HFFc6 (cell line): ENCODE results near the gene KCNMA1. TPM values are rescaled to one million over a fixed set of nuclear protein-coding genes. Genes with fewer than 3 reads are reported as not detected.

Experiments
- DNase-seq: peaks from one replicate; pipeline ENCODE4 v3.0.0-alpha.2; 2018
- H3K27ac Mint-ChIP-seq: 2 replicates; pipeline ENCODE4 v1.8.0; 2020; ENCODE audit warnings: mild to moderate bottlenecking, mixed read lengths
- H3K27me3 Mint-ChIP-seq: 2 replicates; pipeline ENCODE4 v1.8.0; 2021; ENCODE audit warnings: mild to moderate bottlenecking, moderate library complexity, mixed read lengths; ENCODE audit not compliant: insufficient read depth
- H3K36me3 Mint-ChIP-seq: 2 replicates; pipeline ENCODE4 v1.8.0; 2021; ENCODE audit warnings: low read depth, mixed read lengths
- H3K4me1 Mint-ChIP-seq: 2 replicates; pipeline ENCODE4 v1.8.0; 2020; ENCODE audit warnings: low read depth, mixed read lengths
- H3K4me3 Mint-ChIP-seq: 2 replicates; pipeline ENCODE4 v1.8.0; 2020; ENCODE audit warnings: mild to moderate bottlenecking, moderate library complexity, mixed read lengths
- H3K9me3 Mint-ChIP-seq: 2 replicates; pipeline ENCODE4 v1.8.0; 2020; ENCODE audit warnings: mild to moderate bottlenecking, mixed read lengths
- CTCF ChIP-seq: fragments of 200-600 bp; sonication (generic); IDR thresholded peaks from 2 replicates; pipeline ENCODE4 v1.5.0; 2021; ENCODE audit warnings: antibody characterized with exemption, mild to moderate bottlenecking
- total RNA-seq, 6 experiments: library from RNA; stranded (reverse); fragmentation: NEBNext Ultra II Directional; extraction: Animal tissue kit (Norgen Biotek cat#: 25700); gene quantifications; 2 replicates in 1 of 6; 3 replicates in 5 of 6; pipeline ENCODE4 v1.2.3, GENCODE V29; 2021

Gene KCNMA1
- total RNA-seq, 6 experiments from 2014 or later: 87.1 to 191 (median 93.5) TPM

DNA sequence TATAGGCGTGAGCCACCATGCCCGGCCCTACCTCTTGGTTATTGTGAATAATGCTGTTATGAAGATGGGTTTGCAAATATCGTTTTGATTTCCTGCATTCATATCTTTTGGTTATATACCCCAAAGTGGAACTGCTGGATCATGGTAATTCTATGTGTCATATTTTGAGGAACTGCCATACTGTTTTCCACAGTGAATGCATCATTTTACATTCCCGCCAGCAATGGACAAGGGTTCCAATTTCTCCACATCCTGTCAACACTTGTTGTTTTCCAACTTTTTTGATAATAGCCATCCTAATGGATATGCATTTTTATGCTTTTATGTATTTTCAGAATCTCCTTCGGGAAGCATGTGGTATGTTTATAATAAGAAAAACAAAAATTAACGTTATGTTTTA lies 128.2 kb downstream of the KCNMA1 start:
- no peak overlapping the region for H3K4me3 Mint-ChIP-seq
- no peaks in the 10 kb centered on the region for H3K9me3 Mint-ChIP-seq
- H3K4me1 Mint-ChIP-seq: peaks cover 100% of the 10 kb centered on the region
- DNase-seq: no peak
- 0 out of 2 replicates have a peak, but pooled peaks cover 3% of the 10 kb centered on the region for H3K36me3 Mint-ChIP-seq
- no peak for TF ChIP-seq CTCF
- H3K27ac Mint-ChIP-seq: no peak overlapping the region
- H3K27me3 Mint-ChIP-seq: peaks cover 7% of the 10 kb centered on the region

- TF ChIP-seq CTCF: no peak
- Mint-ChIP-seq H3K4me3 (peak overlapping the region; percentile 73), H3K27me3 (peaks cover 7% of the 10 kb centered on the region), H3K4me1 (peaks cover 100% of the 10 kb centered on the region), H3K36me3 (0 out of 2 replicates have a peak, but pooled peaks cover 3% of the 10 kb centered on the region), H3K9me3 (no peaks in the 10 kb centered on the region), H3K27ac (peak overlapping the region; percentile 94)
- DNase-seq: peak; percentile 61
Observed at GRCh38 chr10:77507291-77507880, 130.2 kb downstream of the KCNMA1 start.

GRCh38 chr10:77506517-77507200 lies 130.9 kb downstream of the KCNMA1 start:
- peaks cover 6% of the 10 kb centered on the region for H3K27me3 Mint-ChIP-seq
- peak; percentile 35 for DNase-seq
- H3K4me3 Mint-ChIP-seq: peak overlapping the region; percentile 73
- H3K36me3 Mint-ChIP-seq: 0 out of 2 replicates have a peak, but pooled peaks cover 3% of the 10 kb centered on the region
- TF ChIP-seq CTCF: no peak
- H3K27ac Mint-ChIP-seq: peak overlapping the region; percentile 94
- peaks cover 100% of the 10 kb centered on the region for H3K4me1 Mint-ChIP-seq
- no peaks in the 10 kb centered on the region for H3K9me3 Mint-ChIP-seq

DNA sequence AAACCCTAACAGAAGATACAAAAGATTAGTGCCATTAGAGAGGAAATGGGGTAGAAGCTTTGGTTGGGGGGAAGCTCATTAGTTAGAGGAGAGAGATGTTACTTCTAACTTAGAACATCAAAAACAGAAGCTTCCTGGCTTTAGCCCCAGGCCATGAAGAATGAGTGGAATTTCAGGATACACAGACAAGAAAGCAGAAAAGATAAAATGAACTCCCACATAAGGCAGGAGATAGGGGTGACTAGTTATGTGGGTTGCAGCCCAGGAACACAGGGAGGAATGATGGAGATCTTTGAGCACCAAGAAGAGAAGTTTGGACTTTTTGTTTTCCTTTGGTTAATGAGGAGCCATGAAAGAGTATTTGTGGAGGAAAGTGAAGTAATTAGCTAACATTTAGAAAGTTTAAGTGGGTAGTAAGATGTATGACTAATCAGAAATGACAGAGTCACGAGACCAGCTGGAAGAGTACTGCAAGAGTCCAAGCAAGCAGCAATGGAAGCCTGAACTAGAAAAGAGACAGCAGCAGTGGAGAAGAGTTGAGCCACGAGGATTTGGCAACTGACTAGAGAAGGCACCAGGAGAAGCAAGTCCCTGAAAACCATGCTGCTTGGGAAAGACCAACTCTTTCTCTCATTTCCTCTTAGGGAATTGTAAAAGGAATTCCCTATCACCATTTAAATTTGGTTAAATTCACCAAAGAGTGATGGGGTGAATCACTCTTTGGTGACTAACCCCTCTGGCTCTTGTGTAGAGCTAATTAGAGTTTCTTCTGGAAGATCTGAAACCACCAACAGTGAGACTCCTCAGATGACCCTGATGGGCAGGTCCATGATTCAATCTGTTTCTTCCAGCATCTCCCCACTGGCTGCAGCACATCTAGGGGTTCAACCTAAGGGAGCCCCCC lies 131.9 kb downstream of the KCNMA1 start:
- H3K36me3 Mint-ChIP-seq: 0 out of 2 replicates have a peak, but pooled peaks cover 3% of the 10 kb centered on the region
- H3K9me3 Mint-ChIP-seq: no peaks in the 10 kb centered on the region
- H3K4me1 Mint-ChIP-seq: peaks cover 100% of the 10 kb centered on the region
- H3K4me3 Mint-ChIP-seq: peak overlapping the region; percentile 73
- DNase-seq: peak; percentile 96
- no peak for TF ChIP-seq CTCF
- peaks cover 4% of the 10 kb centered on the region for H3K27me3 Mint-ChIP-seq
- peak overlapping the region; percentile 94 for H3K27ac Mint-ChIP-seq

GRCh38 chr10:77504873-77505257 lies 132.7 kb downstream of the KCNMA1 start:
- Mint-ChIP-seq H3K4me3 (peak overlapping the region; percentile 59), H3K27me3 (peaks cover 4% of the 10 kb centered on the region), H3K4me1 (peaks cover 99% of the 10 kb centered on the region), H3K36me3 (0 out of 2 replicates have a peak, but pooled peaks cover 3% of the 10 kb centered on the region), H3K9me3 (no peaks in the 10 kb centered on the region), H3K27ac (peak overlapping the region; percentile 94)
- DNase-seq: peak; percentile 57
- TF ChIP-seq CTCF: peak; percentile 42
